DOHH2 (cell line): ENCODE results near the gene OR8D1.

ENCODE experiments used
- EZH2phosphoT487 ChIP-seq: fragments of 200-600 bp; sonication (generic); IDR thresholded peaks from 2 replicates; pipeline ENCODE4 v1.6.1; 2017; ENCODE audit warnings: borderline replicate concordance, mild to moderate bottlenecking, antibody characterized with exemption, low read length, moderate library complexity, mixed read lengths
- TF ChIP-seq, protein P1 (sequence below): fragments of 200-600 bp; sonication (generic); IDR thresholded peaks from one replicate; pipeline ENCODE4 v1.5.1; 2014; ENCODE audit warnings: antibody characterized with exemption, mild to moderate bottlenecking, low read depth, low read length; ENCODE audit not compliant: poor library complexity, severe bottlenecking

DNA sequence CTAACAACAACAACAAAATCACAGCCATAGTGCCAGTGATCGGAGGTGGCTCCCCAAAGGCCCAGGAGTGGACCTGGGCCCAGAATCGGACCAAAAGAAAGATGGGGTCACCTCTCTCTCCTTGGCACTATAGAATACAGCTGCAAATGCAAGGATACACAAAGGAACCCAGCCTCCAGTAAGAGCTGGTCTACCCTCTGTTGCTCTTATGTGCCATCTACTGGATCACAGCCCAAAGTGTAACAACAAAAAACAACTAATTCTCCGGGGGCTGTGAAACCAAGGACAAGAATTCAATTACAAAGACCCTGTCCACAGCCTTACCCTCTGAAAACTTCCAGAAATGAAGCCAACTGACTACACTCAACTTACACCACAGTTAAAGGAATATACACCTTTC, 35.9 kb downstream of the OR8D1 start:
- TF ChIP-seq, protein P1, sequence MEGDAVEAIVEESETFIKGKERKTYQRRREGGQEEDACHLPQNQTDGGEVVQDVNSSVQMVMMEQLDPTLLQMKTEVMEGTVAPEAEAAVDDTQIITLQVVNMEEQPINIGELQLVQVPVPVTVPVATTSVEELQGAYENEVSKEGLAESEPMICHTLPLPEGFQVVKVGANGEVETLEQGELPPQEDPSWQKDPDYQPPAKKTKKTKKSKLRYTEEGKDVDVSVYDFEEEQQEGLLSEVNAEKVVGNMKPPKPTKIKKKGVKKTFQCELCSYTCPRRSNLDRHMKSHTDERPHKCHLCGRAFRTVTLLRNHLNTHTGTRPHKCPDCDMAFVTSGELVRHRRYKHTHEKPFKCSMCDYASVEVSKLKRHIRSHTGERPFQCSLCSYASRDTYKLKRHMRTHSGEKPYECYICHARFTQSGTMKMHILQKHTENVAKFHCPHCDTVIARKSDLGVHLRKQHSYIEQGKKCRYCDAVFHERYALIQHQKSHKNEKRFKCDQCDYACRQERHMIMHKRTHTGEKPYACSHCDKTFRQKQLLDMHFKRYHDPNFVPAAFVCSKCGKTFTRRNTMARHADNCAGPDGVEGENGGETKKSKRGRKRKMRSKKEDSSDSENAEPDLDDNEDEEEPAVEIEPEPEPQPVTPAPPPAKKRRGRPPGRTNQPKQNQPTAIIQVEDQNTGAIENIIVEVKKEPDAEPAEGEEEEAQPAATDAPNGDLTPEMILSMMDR: peak; percentile 11
- TF ChIP-seq EZH2phosphoT487: no peak
